ENCODE measurements around the gene MBD3.

DNA sequence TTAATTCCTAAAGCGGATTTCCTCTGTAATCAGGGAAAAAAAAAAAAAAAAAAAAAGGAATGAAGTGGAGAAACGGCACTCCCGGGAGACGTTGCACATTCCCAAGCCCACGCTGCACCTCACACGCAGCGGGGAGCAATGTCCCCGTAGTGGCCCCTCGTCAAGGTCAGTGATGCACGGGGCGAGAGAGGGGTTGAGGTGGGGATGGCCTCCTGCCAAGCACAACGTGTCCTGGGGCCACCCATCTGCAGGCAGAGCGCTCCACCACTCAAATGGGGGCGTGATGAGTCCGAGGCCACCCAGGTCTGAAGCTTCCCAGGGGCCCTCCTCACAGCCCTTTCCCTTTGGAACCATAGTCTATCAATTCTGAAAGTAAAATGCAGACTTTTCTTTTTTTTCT is 53.7 kb downstream of the MBD3 start:
- TF ChIP-seq, protein P1, sequence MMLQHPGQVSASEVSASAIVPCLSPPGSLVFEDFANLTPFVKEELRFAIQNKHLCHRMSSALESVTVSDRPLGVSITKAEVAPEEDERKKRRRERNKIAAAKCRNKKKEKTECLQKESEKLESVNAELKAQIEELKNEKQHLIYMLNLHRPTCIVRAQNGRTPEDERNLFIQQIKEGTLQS (IDR thresholded peaks at IDR 0.05): no peak
- TF ChIP-seq, protein P2, sequence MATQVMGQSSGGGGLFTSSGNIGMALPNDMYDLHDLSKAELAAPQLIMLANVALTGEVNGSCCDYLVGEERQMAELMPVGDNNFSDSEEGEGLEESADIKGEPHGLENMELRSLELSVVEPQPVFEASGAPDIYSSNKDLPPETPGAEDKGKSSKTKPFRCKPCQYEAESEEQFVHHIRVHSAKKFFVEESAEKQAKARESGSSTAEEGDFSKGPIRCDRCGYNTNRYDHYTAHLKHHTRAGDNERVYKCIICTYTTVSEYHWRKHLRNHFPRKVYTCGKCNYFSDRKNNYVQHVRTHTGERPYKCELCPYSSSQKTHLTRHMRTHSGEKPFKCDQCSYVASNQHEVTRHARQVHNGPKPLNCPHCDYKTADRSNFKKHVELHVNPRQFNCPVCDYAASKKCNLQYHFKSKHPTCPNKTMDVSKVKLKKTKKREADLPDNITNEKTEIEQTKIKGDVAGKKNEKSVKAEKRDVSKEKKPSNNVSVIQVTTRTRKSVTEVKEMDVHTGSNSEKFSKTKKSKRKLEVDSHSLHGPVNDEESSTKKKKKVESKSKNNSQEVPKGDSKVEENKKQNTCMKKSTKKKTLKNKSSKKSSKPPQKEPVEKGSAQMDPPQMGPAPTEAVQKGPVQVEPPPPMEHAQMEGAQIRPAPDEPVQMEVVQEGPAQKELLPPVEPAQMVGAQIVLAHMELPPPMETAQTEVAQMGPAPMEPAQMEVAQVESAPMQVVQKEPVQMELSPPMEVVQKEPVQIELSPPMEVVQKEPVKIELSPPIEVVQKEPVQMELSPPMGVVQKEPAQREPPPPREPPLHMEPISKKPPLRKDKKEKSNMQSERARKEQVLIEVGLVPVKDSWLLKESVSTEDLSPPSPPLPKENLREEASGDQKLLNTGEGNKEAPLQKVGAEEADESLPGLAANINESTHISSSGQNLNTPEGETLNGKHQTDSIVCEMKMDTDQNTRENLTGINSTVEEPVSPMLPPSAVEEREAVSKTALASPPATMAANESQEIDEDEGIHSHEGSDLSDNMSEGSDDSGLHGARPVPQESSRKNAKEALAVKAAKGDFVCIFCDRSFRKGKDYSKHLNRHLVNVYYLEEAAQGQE (IDR thresholded peaks at IDR 0.05): no peak
- TF ChIP-seq, protein P3, sequence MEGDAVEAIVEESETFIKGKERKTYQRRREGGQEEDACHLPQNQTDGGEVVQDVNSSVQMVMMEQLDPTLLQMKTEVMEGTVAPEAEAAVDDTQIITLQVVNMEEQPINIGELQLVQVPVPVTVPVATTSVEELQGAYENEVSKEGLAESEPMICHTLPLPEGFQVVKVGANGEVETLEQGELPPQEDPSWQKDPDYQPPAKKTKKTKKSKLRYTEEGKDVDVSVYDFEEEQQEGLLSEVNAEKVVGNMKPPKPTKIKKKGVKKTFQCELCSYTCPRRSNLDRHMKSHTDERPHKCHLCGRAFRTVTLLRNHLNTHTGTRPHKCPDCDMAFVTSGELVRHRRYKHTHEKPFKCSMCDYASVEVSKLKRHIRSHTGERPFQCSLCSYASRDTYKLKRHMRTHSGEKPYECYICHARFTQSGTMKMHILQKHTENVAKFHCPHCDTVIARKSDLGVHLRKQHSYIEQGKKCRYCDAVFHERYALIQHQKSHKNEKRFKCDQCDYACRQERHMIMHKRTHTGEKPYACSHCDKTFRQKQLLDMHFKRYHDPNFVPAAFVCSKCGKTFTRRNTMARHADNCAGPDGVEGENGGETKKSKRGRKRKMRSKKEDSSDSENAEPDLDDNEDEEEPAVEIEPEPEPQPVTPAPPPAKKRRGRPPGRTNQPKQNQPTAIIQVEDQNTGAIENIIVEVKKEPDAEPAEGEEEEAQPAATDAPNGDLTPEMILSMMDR (IDR thresholded peaks at IDR 0.05; ENCODE audit: low read depth, low read length, missing input control): no peak
- TF ChIP-seq YY1 (IDR thresholded peaks at IDR 0.05): no peak
- TF ChIP-seq RXRA (IDR thresholded peaks at IDR 0.05): no peak
- TF ChIP-seq, protein P4, sequence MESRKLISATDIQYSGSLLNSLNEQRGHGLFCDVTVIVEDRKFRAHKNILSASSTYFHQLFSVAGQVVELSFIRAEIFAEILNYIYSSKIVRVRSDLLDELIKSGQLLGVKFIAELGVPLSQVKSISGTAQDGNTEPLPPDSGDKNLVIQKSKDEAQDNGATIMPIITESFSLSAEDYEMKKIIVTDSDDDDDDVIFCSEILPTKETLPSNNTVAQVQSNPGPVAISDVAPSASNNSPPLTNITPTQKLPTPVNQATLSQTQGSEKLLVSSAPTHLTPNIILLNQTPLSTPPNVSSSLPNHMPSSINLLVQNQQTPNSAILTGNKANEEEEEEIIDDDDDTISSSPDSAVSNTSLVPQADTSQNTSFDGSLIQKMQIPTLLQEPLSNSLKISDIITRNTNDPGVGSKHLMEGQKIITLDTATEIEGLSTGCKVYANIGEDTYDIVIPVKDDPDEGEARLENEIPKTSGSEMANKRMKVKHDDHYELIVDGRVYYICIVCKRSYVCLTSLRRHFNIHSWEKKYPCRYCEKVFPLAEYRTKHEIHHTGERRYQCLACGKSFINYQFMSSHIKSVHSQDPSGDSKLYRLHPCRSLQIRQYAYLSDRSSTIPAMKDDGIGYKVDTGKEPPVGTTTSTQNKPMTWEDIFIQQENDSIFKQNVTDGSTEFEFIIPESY (IDR thresholded peaks at IDR 0.05): no peak
- no peak for TF ChIP-seq NR2F2 (IDR thresholded peaks at IDR 0.05)
- no peak for TF ChIP-seq TAF1 (conservative IDR thresholded peaks at IDR 0.05)
- TF ChIP-seq JUND (IDR thresholded peaks at IDR 0.05): no peak
- TF ChIP-seq, protein P5, sequence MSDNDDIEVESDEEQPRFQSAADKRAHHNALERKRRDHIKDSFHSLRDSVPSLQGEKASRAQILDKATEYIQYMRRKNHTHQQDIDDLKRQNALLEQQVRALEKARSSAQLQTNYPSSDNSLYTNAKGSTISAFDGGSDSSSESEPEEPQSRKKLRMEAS (IDR thresholded peaks at IDR 0.05): no peak
